Measurements from ENCODE around the gene PLSCR4.

Gene PLSCR4

GRCh38 chr3:146195030-146195429, 55.9 kb downstream of the PLSCR4 start:
- no peak for DNase-seq (ENCODE audit: low spot score)

GRCh38 chr3:146191051-146191450, 59.9 kb downstream of the PLSCR4 start:
- DNase-seq (ENCODE audit: low spot score): no peak

- peak; percentile 52 for DNase-seq (ENCODE audit: low spot score)
Observed at GRCh38 chr3:146189519-146190173, 61.3 kb downstream of the PLSCR4 start.

- no peak for DNase-seq (ENCODE audit: low spot score)
Observed at GRCh38 chr3:146187334-146187950, 63.5 kb downstream of the PLSCR4 start.

- DNase-seq (ENCODE audit: low spot score): no peak
Observed at GRCh38 chr3:146184241-146185015, 66.5 kb downstream of the PLSCR4 start.

GRCh38 chr3:146181216-146181615, 69.7 kb downstream of the PLSCR4 start:
- no peak for DNase-seq (ENCODE audit: low spot score)

- DNase-seq (ENCODE audit: low spot score): no peak
Observed at GRCh38 chr3:146180376-146180775, 70.5 kb downstream of the PLSCR4 start.

- DNase-seq (ENCODE audit: low spot score): no peak
Observed at GRCh38 chr3:146178006-146178689, 72.8 kb downstream of the PLSCR4 start.

- DNase-seq (ENCODE audit: low spot score): no peak
Observed at GRCh38 chr3:146177519-146177918, 73.4 kb downstream of the PLSCR4 start.

- no peak for DNase-seq (ENCODE audit: low spot score)
Observed at GRCh38 chr3:146177072-146177471, 73.8 kb downstream of the PLSCR4 start.

GRCh38 chr3:146172586-146172985, 78.3 kb downstream of the PLSCR4 start:
- DNase-seq (ENCODE audit: low spot score): no peak

- DNase-seq (ENCODE audit: low spot score): no peak
Observed at GRCh38 chr3:146170591-146170990, 80.3 kb downstream of the PLSCR4 start.

- no peak for DNase-seq (ENCODE audit: low spot score)
Observed at GRCh38 chr3:146169891-146170290, 81.0 kb downstream of the PLSCR4 start.

- DNase-seq (ENCODE audit: low spot score): no peak
Observed at GRCh38 chr3:146166826-146167225, 84.1 kb downstream of the PLSCR4 start.

GRCh38 chr3:146166415-146166821, 84.5 kb downstream of the PLSCR4 start:
- no peak for DNase-seq (ENCODE audit: low spot score)

GRCh38 chr3:146165877-146166276, 85.0 kb downstream of the PLSCR4 start:
- no peak for DNase-seq (ENCODE audit: low spot score)

GRCh38 chr3:146164971-146165769, 85.7 kb downstream of the PLSCR4 start:
- no peak for DNase-seq (ENCODE audit: low spot score)

GRCh38 chr3:146164506-146164905, 86.4 kb downstream of the PLSCR4 start:
- no peak for DNase-seq (ENCODE audit: low spot score)

- no peak for DNase-seq (ENCODE audit: low spot score)
Observed at GRCh38 chr3:146164071-146164470, 86.8 kb downstream of the PLSCR4 start.

GRCh38 chr3:146163584-146163983, 87.3 kb downstream of the PLSCR4 start:
- peak; percentile 49 for DNase-seq (ENCODE audit: low spot score)

GRCh38 chr3:146162561-146162960, 88.3 kb downstream of the PLSCR4 start:
- DNase-seq (ENCODE audit: low spot score): no peak

GRCh38 chr3:146161663-146162002, 89.3 kb downstream of the PLSCR4 start:
- no peak for DNase-seq (ENCODE audit: low spot score)

All from AG08396 (cell line).